GM18873 (cell line): ENCODE results near the gene HNRNPR.

Experiments
- ATAC-seq: cut with Tn5 transposase; IDR thresholded peaks from one replicate; pipeline ENCODE4 v1.9.1; 2021; ENCODE audit warnings: mild to moderate bottlenecking, moderate library complexity, moderate number of reproducible peaks; ENCODE audit not compliant: unreplicated experiment, low FRiP score

HNRNPR gene

GRCh38 chr1:23369335-23370013 lies 25.4 kb upstream of the HNRNPR start, which contains the start of gene ZNF436:
TSS of gene ZNF436 (minus strand) at chr1:23369836. CDS start at chr1:23368005, 1,831 bp downstream.
- ATAC-seq = no peak

GRCh38 chr1:23368562-23369334 lies 24.7 kb upstream of the HNRNPR start:
- peak; percentile 48 for ATAC-seq

- peak; percentile 94 for ATAC-seq
Measured at GRCh38 chr1:23367791-23368561, 23.9 kb upstream of the HNRNPR start.

- no peak for ATAC-seq
Measured at GRCh38 chr1:23367451-23367790, 23.3 kb upstream of the HNRNPR start.

- no peak for ATAC-seq
Measured at GRCh38 chr1:23366598-23366997, 22.5 kb upstream of the HNRNPR start.

GRCh38 chr1:23366146-23366545 lies 22.1 kb upstream of the HNRNPR start:
- ATAC-seq = no peak

- no peak for ATAC-seq
Measured at GRCh38 chr1:23362218-23362713, 18.2 kb upstream of the HNRNPR start.

- ATAC-seq = no peak
Measured at GRCh38 chr1:23358310-23358875, 14.3 kb upstream of the HNRNPR start.

- ATAC-seq = no peak
Measured at GRCh38 chr1:23357138-23357908, 13.2 kb upstream of the HNRNPR start.

- ATAC-seq = no peak
Measured at GRCh38 chr1:23356471-23357137, 12.5 kb upstream of the HNRNPR start.

- ATAC-seq = no peak
Measured at GRCh38 chr1:23354245-23354644, 10.2 kb upstream of the HNRNPR start.

- no peak for ATAC-seq
Measured at GRCh38 chr1:23352096-23352695, 8.1 kb upstream of the HNRNPR start.

- ATAC-seq = no peak
Measured at GRCh38 chr1:23345920-23346319, 1.8 kb upstream of the HNRNPR start.

GRCh38 chr1:23344987-23345472 lies 946 bp upstream of the HNRNPR start:
- no peak for ATAC-seq

- no peak for ATAC-seq
Measured at GRCh38 chr1:23343221-23344110, 618 bp downstream of the HNRNPR start.

- ATAC-seq = no peak
Measured at GRCh38 chr1:23341931-23342692, 2.0 kb downstream of the HNRNPR start.

- no peak for ATAC-seq
Measured at GRCh38 chr1:23339632-23340031, 4.5 kb downstream of the HNRNPR start.
